ENCODE results near the gene MPZL2.

The MPZL2 gene

GRCh38 chr11:118219244-118219643, 44.9 kb downstream of the MPZL2 start:
- H3K27ac Mint-ChIP-seq: peak overlapping the region; percentile 76
- H3K9me3 Mint-ChIP-seq: no peaks in the 10 kb centered on the region
- DNase-seq: no peak
- H3K4me1 Mint-ChIP-seq: peaks cover 94% of the 10 kb centered on the region
- peaks cover 36% of the 10 kb centered on the region for H3K36me3 Mint-ChIP-seq
- no peak overlapping the region for H3K4me3 Mint-ChIP-seq
- CTCF ChIA-PET: interaction anchor here (1.7 to 4.0 kb wide), 4 partner anchors 17 to 123 kb away, joined by 4 to 23 read pairs (median 6); partner anchors contain the start of gene CD3D
- H3K27me3 Mint-ChIP-seq: no peaks in the 10 kb centered on the region

DNA sequence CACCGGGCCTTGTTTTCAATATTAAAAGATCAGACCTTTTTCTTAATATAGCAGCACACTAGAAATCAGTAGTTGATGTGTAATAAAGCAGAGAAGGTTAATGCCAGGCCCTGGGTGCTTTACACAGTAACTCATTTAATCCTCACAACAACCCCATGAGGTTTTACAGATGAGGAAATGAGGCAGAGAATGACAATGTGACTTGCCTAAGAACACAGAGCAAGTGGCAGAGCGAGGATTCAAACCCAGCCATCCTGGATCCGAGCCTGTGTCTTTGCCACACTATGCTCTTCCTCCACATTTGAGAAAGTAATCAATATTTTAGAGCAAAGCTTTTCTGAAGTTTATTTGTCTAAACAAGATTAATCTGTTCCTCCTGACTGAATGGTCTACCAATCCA, 46.5 kb downstream of the MPZL2 start:
- no peak for DNase-seq
- Mint-ChIP-seq H3K27me3 (no peaks in the 10 kb centered on the region), H3K9me3 (no peaks in the 10 kb centered on the region), H3K4me3 (peak overlapping the region; percentile 68), H3K27ac (peak overlapping the region; percentile 94), H3K36me3 (peaks cover 46% of the 10 kb centered on the region), H3K4me1 (peaks cover 99% of the 10 kb centered on the region)
- CTCF ChIA-PET: interaction anchor here (0.7 to 4.0 kb wide), 7 partner anchors 10 to 78 kb away, joined by 3 to 23 read pairs (median 7); no protein-coding TSS in a partner anchor

DNA sequence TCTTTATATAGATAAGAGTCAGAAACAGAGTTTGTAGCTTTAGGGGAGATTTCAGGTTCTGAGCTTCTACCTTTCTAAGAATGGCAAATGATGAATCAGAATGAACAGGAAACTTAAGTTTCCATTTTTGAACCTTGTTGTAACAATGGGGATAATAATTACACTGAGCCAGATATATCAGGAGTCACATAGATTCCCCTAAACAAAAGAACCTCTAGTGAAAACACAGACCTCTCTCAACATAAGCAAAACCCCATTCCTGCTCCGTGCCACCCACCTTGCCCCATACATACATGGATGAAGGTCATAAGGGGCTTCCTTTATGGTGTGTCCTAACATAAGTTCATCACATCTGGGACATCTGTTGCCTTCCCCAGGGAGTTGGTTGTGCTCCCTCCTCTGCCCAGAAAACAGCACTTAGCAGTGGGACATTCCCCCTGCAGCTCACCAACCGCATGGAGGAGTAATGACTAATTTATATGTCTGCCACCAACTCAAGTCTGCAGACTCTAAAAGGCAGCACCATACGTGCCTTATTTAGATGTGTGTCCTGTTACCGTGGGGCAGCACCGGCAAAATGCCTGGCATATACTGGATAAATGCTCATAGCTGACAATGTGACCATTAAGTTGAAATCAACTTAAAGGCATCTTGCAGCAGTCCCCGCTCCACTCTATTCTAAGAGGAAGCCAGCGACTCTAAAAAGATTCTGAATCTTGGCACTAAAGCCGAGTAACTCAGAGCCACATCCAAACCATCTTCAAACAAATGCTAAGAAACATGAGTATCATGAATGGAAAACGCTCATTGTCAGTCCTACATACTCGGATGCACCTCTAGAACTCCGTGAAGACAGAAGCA, 47.2 kb downstream of the MPZL2 start:
- H3K9me3 Mint-ChIP-seq: no peaks in the 10 kb centered on the region
- peak overlapping the region; percentile 68 for H3K4me3 Mint-ChIP-seq
- peaks cover 48% of the 10 kb centered on the region for H3K36me3 Mint-ChIP-seq
- H3K27me3 Mint-ChIP-seq: no peaks in the 10 kb centered on the region
- CTCF ChIA-PET: interaction anchor here (0.6 to 4.0 kb wide), 11 partner anchors 8 to 79 kb away, joined by 3 to 23 read pairs (median 7); partner anchors contain the start of genes JAML and MPZL3
- H3K27ac Mint-ChIP-seq: peak overlapping the region; percentile 94
- DNase-seq: peak; percentile 50
- peaks cover 99% of the 10 kb centered on the region for H3K4me1 Mint-ChIP-seq

DNA sequence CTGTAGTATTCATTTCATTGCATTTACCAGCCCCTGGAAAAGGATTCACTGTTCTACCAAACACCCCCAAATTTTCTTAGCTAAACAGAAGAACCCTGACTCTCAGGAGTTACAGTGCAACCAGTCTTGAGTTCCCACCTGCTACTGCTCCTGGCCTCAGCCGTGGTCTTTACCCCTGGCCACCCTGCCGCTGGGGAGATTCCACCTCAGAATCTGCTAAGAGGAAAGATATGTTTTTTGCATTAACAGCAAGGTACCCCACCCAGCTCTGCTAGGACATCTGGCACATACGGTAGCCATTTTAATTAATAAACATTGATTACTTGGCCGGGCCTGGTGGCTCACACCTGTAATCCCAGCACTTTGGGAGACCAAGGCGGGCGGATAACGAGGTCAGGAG, 48.3 kb downstream of the MPZL2 start:
- peaks cover 94% of the 10 kb centered on the region for H3K4me1 Mint-ChIP-seq
- peaks cover 54% of the 10 kb centered on the region for H3K36me3 Mint-ChIP-seq
- no peaks in the 10 kb centered on the region for H3K27me3 Mint-ChIP-seq
- H3K27ac Mint-ChIP-seq: peak overlapping the region; percentile 94
- DNase-seq: no peak
- H3K4me3 Mint-ChIP-seq: peak overlapping the region; percentile 5
- CTCF ChIA-PET: interaction anchor here (1.2 to 4.0 kb wide), 8 partner anchors 9 to 80 kb away, joined by 3 to 23 read pairs (median 12); partner anchors contain the start of gene JAML
- no peaks in the 10 kb centered on the region for H3K9me3 Mint-ChIP-seq

GRCh38 chr11:118215262-118215661, 48.8 kb downstream of the MPZL2 start:
- peaks cover 57% of the 10 kb centered on the region for H3K36me3 Mint-ChIP-seq
- peak; percentile 52 for DNase-seq

DNA sequence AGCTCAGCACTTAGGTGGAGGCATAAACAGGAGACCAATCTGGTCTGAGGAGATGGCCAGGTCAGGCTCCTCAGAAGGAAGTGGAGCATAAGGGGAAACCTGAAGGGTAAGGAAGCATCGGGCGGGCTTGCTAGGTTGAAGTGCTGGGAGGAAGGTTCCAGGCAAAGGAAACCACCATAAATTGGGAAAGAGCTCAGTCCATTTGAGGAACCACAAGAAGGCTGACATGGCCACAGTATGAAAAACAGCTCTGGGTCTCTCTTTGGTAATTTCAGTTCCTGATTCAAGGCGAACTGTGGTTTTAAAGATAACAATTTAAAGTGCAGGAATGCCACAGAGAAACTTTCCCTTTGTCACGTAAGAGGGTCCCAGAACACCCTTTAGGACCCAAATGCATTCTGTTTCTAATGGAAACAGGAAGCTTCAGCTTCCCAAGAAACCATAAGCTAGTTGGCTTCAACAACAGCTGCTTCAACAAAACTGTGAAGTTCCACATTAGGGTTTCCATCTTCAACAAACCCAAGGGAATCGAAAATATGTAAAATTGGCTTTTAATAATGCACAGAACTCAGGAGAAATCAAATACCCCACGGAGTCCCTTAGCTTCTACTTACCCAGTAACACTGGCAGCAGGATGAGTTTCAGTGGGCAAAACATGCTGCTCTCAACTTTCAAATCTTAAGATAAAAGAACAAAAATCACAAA, 49.7 kb downstream of the MPZL2 start:
- DNase-seq: no peak
- peaks cover 84% of the 10 kb centered on the region for H3K4me1 Mint-ChIP-seq
- H3K36me3 Mint-ChIP-seq: peaks cover 53% of the 10 kb centered on the region
- no peaks in the 10 kb centered on the region for H3K9me3 Mint-ChIP-seq
- H3K4me3 Mint-ChIP-seq: peak overlapping the region; percentile 12
- CTCF ChIA-PET: interaction anchor here (0.6 to 4.6 kb wide), 9 partner anchors 10 to 397 kb away, joined by 3 to 22 read pairs (median 5); partner anchors contain the start of gene JAML
- H3K27me3 Mint-ChIP-seq: no peaks in the 10 kb centered on the region
- H3K27ac Mint-ChIP-seq: peak overlapping the region; percentile 94

More at GRCh38 chr11:118215262-118215661, 48.8 kb downstream of the MPZL2 start:
- Mint-ChIP-seq H3K4me1 (peaks cover 92% of the 10 kb centered on the region), H3K27me3 (no peaks in the 10 kb centered on the region), H3K9me3 (no peaks in the 10 kb centered on the region), H3K27ac (peak overlapping the region; percentile 94), H3K4me3 (peak overlapping the region; percentile 5)
- CTCF ChIA-PET: interaction anchor here (1.4 to 4.6 kb wide), 6 partner anchors 10 to 74 kb away, joined by 3 to 22 read pairs (median 16); partner anchors contain the start of gene JAML

GRCh38 chr11:118213781-118214180, 50.3 kb downstream of the MPZL2 start:
- peak overlapping the region; percentile 94 for H3K27ac Mint-ChIP-seq
- peaks cover 84% of the 10 kb centered on the region for H3K4me1 Mint-ChIP-seq
- peaks cover 53% of the 10 kb centered on the region for H3K36me3 Mint-ChIP-seq
- peak overlapping the region; percentile 13 for H3K4me3 Mint-ChIP-seq
- H3K27me3 Mint-ChIP-seq: no peaks in the 10 kb centered on the region
- no peaks in the 10 kb centered on the region for H3K9me3 Mint-ChIP-seq
- DNase-seq: no peak
- CTCF ChIA-PET: interaction anchor here (0.6 to 4.6 kb wide), 9 partner anchors 11 to 396 kb away, joined by 3 to 22 read pairs (median 5); partner anchors contain the start of gene JAML

- CTCF ChIA-PET: interaction anchor here (0.9 to 4.6 kb wide), 5 partner anchors 11 to 48 kb away, joined by 3 to 22 read pairs (median 5); no protein-coding TSS in a partner anchor
- H3K4me1 Mint-ChIP-seq: peaks cover 82% of the 10 kb centered on the region
- DNase-seq: no peak
- peak overlapping the region; percentile 13 for H3K4me3 Mint-ChIP-seq
- H3K9me3 Mint-ChIP-seq: no peaks in the 10 kb centered on the region
- H3K27me3 Mint-ChIP-seq: no peaks in the 10 kb centered on the region
- peak overlapping the region; percentile 94 for H3K27ac Mint-ChIP-seq
- H3K36me3 Mint-ChIP-seq: peaks cover 53% of the 10 kb centered on the region
Observed at GRCh38 chr11:118213201-118213600, 50.9 kb downstream of the MPZL2 start.

DNA sequence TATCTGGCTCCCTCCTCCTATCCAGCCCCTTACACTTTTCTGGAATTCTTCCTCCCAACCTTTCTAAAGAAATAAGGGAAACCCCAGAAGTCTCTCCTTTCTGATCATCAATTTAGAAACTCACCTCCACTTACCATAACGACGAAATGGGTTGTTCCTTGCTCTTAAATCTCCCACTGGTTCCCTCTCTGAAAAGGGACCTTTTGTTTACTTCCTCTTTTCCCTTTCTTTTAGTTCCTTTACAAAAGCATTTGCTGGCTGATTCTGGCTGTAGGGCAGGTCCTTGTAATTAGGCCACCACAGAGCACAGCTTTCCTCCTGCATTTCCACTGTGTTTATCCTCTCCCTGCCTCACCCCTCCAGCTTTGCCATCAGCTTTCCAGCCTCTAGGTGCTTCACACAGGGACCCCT, 51.3 kb downstream of the MPZL2 start:
- DNase-seq: no peak
- Mint-ChIP-seq H3K27ac (no peak overlapping the region), H3K4me3 (no peak overlapping the region), H3K27me3 (no peaks in the 10 kb centered on the region), H3K9me3 (no peaks in the 10 kb centered on the region), H3K36me3 (peaks cover 56% of the 10 kb centered on the region), H3K4me1 (peaks cover 82% of the 10 kb centered on the region)
- CTCF ChIA-PET: interaction anchor here (1.2 to 4.6 kb wide), 4 partner anchors 10 to 48 kb away, joined by 3 to 22 read pairs (median 5); no protein-coding TSS in a partner anchor

GRCh38 chr11:118212131-118212725, 51.9 kb downstream of the MPZL2 start:
- Mint-ChIP-seq H3K27me3 (no peaks in the 10 kb centered on the region), H3K4me3 (no peak overlapping the region), H3K27ac (no peak overlapping the region), H3K4me1 (peaks cover 78% of the 10 kb centered on the region), H3K9me3 (no peaks in the 10 kb centered on the region), H3K36me3 (peaks cover 59% of the 10 kb centered on the region)
- DNase-seq: no peak
- CTCF ChIA-PET: interaction anchor here (1.0 to 4.6 kb wide), 4 partner anchors 10 to 84 kb away, joined by 3 to 22 read pairs (median 4); no protein-coding TSS in a partner anchor

DNA sequence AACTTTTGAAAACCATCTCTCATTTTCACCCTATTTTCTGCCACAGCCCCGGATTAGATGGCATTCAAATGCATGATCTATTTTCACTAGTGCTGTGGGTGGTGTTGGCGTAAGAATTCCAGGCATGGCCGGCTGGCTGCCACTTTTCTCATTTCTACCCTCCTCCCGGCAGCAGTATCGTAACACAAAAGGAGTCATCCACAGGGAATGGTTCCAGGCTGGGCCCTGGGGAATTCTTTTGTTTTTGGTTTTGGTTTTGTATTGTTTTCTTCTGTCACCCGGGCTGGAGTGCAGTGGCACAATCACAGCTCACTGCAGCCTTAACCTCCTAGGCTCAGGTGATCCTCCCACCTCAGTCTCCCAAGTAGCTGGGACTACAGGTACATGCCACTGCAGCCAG, 53.1 kb downstream of the MPZL2 start:
- H3K4me1 Mint-ChIP-seq: peaks cover 80% of the 10 kb centered on the region
- H3K27me3 Mint-ChIP-seq: no peaks in the 10 kb centered on the region
- H3K9me3 Mint-ChIP-seq: no peaks in the 10 kb centered on the region
- CTCF ChIA-PET: interaction anchor here (0.8 to 4.6 kb wide), 3 partner anchors 9 to 85 kb away, joined by 3 to 22 read pairs (median 4); no protein-coding TSS in a partner anchor
- H3K4me3 Mint-ChIP-seq: no peak overlapping the region
- peaks cover 71% of the 10 kb centered on the region for H3K36me3 Mint-ChIP-seq
- H3K27ac Mint-ChIP-seq: no peak overlapping the region
- no peak for DNase-seq

- no peaks in the 10 kb centered on the region for H3K9me3 Mint-ChIP-seq
- CTCF ChIA-PET: interaction anchor here (1.5 kb wide), 1 partner anchor 135 kb away, joined by 3 read pairs; no protein-coding TSS in a partner anchor
- no peak overlapping the region for H3K4me3 Mint-ChIP-seq
- no peak for DNase-seq
- no peak overlapping the region for H3K27ac Mint-ChIP-seq
- H3K36me3 Mint-ChIP-seq: peaks cover 78% of the 10 kb centered on the region
- H3K4me1 Mint-ChIP-seq: peaks cover 80% of the 10 kb centered on the region
- no peaks in the 10 kb centered on the region for H3K27me3 Mint-ChIP-seq
Observed at GRCh38 chr11:118210323-118210722, 53.8 kb downstream of the MPZL2 start.

- Mint-ChIP-seq H3K4me3 (no peak overlapping the region), H3K4me1 (peaks cover 69% of the 10 kb centered on the region), H3K27ac (peak overlapping the region; percentile 24), H3K36me3 (peaks cover 78% of the 10 kb centered on the region), H3K9me3 (no peaks in the 10 kb centered on the region), H3K27me3 (no peaks in the 10 kb centered on the region)
- no peak for DNase-seq
- CTCF ChIA-PET: no interaction called here
Observed at GRCh38 chr11:118209033-118209432, 55.1 kb downstream of the MPZL2 start.
